Suppressor macrophage treated with lipopolysaccharide for 4 hours (primary cell): ENCODE measurements around the gene DDX25.

Source experiments
- DNase-seq: peaks from one replicate; pipeline ENCODE4 v3.0.0-alpha.2; 2020

The DDX25 gene

DNA sequence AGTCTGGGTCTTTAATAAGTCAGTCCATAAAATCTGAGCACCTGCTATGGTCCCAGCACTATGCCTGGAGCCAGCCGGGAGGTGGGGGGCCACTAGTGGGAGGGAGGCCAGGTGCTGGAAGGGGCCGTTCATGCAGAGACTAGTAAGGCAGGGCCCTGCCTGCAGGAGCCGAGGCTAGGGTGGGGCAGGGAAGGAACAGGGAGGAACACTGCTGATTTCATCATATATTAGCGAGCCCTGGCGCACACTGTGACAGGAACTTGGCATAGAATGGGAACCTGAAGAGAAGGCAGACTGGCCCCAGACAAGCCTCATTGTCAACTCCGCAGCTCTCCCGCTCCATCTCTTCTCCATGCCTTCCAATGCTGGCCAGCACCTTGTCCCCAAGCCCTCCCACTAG lies 48.7 kb downstream of the DDX25 start:
- no peak for DNase-seq

- no peak for DNase-seq
Measured at GRCh38 chr11:125953401-125953935, 49.2 kb downstream of the DDX25 start.

- no peak for DNase-seq
Measured at GRCh38 chr11:125954123-125954944, 50.0 kb downstream of the DDX25 start.

GRCh38 chr11:125954945-125955640 lies 50.8 kb downstream of the DDX25 start:
- DNase-seq: no peak

DNA sequence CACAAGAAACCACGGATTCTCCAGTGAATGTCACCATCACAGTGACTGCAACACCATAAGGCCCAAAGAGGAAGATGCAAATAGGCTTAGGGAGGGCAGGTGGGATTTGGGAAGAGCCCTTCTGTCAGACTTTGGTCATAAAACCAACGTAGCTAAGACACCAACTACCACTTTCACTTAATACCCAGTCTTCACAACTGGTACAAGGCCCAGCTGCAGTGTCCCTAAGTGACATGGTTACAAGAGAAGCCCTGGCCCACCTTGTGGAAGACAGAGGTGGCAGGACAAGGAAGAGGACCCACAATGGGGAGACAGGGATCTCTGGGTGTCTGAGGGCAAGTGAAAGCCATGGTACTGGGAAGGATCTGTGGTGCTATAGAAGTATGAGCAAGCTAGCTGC lies 51.5 kb downstream of the DDX25 start:
- DNase-seq: no peak

- no peak for DNase-seq
Measured at GRCh38 chr11:125956391-125957134, 52.3 kb downstream of the DDX25 start.

DNA sequence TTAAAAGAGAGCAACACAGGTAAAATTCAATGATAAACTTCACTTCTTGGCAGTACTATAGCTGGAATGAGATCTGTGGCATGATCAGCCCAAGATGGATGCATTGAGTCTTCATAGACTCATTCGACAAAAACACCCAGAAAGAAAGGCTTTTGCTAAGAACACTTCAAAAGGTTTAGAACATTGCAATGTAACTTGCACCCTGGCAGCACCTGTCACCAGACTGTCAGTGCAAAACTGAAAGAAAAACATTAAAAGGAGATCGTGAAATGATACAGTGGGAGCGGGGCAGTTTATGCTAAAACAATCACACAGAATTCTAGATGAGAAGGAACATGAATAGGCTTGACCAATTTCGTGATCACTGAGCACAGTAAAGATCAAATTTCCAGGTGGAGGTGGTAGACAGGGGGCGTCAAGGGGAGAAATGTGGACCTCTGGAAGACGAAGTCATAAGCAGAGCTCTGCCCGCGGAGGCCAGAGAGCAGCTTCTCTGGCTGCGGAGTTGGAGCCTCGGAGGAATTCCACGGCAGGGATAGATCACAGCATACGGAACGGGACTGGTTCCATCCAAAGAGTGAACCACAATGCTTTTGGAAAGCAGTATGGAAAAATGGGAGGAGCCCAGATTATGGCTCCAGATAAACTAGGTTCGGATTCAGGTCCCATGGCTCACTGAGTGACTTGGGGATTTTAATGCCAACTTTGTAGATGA lies 53.5 kb downstream of the DDX25 start:
- no peak for DNase-seq

DNA sequence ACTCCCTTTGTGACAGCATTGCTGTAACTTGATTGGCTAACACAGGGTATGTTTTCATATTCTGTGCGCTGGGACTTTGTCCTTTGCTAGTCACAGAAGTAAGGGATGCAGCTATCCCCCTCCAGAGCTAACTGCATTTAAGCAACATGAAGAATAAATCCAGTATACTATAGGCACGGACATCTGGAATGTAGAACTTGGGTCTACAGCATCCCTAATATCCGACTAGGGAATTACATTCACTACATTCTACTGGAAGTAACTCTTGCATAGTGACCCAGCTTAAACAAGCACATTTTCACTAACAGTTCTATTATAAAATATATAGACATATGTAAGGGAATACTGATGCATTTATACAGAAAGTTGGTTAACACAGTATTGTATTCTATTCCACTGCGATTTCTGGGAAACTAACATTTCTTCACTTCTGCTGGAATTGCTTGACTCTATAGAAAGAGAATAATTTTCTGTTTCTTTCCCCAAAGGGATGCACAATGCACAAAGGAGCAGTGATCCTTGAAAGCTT lies 54.6 kb downstream of the DDX25 start:
- DNase-seq: no peak

DNA sequence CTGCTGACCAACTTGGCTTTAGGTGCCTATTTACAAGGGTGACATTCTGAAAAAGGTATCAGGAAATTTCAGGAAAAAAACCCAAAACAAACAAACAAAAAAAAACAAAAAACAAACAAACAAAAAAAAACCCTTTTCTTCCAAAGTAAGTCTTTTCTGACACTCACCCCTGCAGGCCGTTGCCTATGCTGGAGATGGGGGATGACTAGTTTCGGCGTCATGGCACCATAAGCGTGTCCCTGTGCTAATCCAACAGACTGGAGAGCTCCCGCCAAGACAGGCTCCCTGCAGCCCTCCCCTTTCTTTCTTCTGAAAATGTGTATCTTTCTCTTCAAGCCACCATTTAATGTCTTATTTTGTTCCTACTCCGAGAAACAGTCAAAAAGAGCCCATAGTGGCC lies 55.2 kb downstream of the DDX25 start:
- no peak for DNase-seq

- no peak for DNase-seq
Measured at GRCh38 chr11:125959931-125960330, 55.6 kb downstream of the DDX25 start.

DNA sequence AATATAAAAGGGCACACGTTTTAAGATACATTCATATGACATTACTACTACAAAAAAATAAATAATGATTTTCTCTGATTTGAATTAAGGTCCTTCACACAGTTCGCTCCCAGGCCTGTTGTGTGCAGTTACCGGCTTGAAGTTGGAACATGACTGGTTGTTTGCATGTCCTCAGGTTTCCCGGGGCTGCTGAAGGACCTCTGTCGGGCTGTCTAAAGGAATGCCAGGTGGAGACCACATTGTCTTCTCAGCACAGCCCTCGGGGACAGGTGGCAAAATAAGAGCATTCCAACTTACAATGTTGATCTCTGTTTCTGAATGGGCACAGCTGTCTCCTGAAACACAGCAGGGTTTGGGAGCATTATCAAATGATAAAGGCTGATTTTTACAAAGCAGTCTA lies 56.5 kb downstream of the DDX25 start:
- DNase-seq: no peak

DNA sequence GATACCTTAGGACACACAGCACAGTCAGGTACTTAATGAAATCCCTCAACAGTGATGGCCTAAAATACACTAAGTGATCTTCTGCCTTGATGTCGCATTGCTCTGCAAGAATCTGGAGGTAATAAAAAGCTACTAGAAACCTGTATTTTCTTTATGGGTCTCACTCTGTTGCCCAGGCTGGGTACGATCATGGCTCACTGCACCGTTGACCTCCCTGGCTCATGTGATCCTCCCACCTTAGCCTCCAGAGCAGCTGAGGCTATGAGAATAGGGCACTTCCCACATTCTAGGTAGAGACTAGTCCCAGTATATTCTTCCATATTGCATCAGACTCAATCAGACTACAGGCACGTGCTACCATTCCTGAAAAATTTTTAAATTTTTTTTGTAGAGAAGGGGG lies 63.2 kb downstream of the DDX25 start:
- DNase-seq: no peak

- no peak for DNase-seq
Measured at GRCh38 chr11:125968354-125968753, 64.0 kb downstream of the DDX25 start.

GRCh38 chr11:125971618-125972017 lies 67.3 kb downstream of the DDX25 start:
- DNase-seq: no peak

DNA sequence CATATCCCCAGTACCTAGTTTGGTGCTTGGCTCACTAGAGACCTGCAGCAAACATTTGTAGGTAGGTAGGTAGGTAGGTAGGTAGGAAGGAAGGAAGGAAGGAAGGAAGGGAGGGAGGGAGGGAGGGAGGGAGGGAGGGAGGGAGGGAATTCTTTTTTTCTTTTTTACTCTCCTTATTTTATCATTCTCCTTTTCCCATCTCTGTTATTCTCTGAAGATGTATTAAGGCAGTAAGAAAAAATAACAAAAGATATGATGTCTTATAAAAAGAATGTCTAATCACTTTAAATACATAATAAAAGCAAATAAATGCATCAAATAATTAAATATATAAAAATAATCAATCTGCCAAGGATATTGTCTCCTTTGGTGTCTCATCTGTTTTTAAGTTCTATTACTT lies 70.0 kb downstream of the DDX25 start:
- DNase-seq: no peak

GRCh38 chr11:125975634-125976033 lies 71.3 kb downstream of the DDX25 start:
- no peak for DNase-seq

- no peak for DNase-seq
Measured at GRCh38 chr11:125976156-125976555, 71.8 kb downstream of the DDX25 start.

GRCh38 chr11:125977333-125977732 lies 73.0 kb downstream of the DDX25 start:
- DNase-seq: no peak

- DNase-seq: no peak
Measured at GRCh38 chr11:125978181-125978716, 73.9 kb downstream of the DDX25 start.
